Glomerular visceral epithelial cell (primary cell): ENCODE data around the gene SPINT1.

Source experiments
- DNase-seq: peaks from one replicate; pipeline ENCODE4 v3.0.0-alpha.2; 2016; ENCODE audit errors: extremely low spot score

Gene SPINT1

DNA sequence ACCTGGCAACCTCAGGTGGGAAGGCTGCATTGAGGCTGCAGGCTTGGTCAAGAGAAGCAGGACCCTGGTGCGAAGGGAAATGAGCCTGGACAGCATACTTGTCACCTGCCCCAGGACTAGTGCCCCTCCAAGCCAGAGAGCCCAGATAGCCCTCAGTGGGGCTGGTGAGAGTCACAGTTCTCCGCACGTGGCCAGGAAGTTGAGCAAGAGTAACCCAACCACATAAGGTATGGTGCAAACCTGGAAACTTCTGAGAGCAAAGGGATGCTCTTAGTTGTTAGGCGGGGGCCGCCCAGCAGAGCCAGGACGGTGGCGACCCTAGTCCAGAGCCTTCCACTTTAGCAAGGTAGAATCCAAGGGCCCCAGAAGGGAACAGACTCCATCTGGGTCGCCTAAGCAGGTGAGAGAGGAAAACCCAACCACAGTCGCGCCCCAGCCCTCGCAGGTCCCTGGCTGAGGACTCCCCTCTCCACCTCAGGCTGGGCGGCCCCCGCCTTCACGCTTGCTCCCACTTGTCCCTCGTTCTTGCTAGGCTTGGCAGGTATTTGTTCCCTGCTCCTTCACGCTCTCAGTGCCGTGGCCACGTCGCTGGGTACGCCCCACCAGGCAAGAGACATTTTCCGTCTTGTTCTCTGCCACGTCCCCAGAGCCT, 49.3 kb downstream of the SPINT1 start:
- no peak for DNase-seq

DNA sequence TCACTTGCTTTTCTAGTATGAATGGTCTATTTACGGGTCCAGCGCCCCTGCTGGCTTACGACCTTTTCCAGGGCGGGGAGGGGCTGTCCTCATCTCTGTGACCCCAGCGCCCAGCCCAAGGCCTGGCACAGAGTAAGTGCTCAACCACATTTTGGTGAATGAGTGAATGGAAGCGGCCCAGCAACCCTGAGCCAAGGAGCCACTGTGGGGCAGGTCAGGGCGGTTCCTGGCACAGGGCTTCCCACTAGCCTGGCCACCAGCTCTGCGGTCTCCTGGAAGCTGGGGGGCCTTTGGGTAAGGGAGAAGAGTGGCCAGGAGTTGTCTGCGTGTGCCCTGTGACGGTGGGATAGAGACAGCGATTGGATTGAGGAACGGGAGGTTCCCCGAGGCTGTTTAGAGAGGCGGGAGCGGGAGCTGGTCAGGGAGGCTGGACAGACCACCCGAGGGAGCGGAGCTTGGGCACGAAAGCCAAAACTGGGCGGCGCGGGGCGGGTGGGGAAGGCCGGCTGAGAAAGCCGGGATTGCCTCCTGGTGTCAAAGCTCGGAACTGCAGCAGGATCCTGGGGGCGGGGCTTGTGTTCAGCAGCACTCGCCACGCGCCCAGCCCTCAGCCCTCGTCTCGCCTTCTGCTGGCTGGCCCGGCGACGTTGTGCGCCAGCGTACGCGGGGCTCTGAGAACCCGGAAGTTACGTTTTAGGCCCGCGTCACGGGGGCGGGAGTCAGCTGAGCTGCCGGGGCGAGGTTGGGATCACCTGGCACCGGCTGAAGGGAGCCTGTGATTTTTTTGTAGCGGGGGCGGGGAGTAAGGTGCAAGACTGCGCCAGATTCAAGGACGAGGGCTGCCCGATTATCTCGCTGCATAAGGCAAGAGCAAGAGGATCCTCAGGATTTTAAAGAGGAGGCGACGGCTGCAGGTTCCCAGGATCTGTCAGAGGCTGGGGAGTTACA, 50.2 kb downstream of the SPINT1 start, which contains the start of gene VPS18:
TSS of gene VPS18 (plus strand) at position 718 of the 948 bp plus-strand sequence. CDS start 319 bp downstream, outside the sequence.
- DNase-seq = peak; percentile 98

- peak; percentile 80 for DNase-seq
Observed at GRCh38 chr15:40894681-40895448, 51.0 kb downstream of the SPINT1 start.

DNA sequence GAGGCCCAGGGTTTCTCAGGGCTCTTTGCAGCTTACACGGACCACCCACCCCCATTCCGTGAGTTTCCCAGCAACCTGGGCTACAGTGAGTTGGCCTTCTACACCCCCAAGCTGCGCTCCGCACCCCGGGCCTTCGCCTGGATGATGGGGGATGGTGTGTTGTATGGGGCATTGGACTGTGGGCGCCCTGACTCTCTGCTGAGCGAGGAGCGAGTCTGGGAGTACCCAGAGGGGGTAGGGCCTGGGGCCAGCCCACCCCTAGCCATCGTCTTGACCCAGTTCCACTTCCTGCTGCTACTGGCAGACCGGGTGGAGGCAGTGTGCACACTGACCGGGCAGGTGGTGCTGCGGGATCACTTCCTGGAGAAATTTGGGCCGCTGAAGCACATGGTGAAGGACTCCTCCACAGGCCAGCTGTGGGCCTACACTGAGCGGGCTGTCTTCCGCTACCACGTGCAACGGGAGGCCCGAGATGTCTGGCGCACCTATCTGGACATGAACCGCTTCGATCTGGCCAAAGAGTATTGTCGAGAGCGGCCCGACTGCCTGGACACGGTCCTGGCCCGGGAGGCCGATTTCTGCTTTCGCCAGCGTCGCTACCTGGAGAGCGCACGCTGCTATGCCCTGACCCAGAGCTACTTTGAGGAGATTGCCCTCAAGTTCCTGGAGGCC, 55.8 kb downstream of the SPINT1 start:
- no peak for DNase-seq

GRCh38 chr15:40900256-40901052, 56.6 kb downstream of the SPINT1 start:
- DNase-seq = no peak

- DNase-seq = no peak
Observed at GRCh38 chr15:40901053-40901443, 57.2 kb downstream of the SPINT1 start.

- no peak for DNase-seq
Observed at GRCh38 chr15:40902605-40903561, 59.0 kb downstream of the SPINT1 start.

GRCh38 chr15:40904552-40905201, 60.8 kb downstream of the SPINT1 start:
- DNase-seq = no peak

GRCh38 chr15:40906091-40906990, 62.5 kb downstream of the SPINT1 start:
- DNase-seq = peak; percentile 95

- no peak for DNase-seq
Observed at GRCh38 chr15:40906991-40907802, 63.3 kb downstream of the SPINT1 start.
